GM12878 (cell line): ENCODE measurements around the gene SPIRE2. TPM values are rescaled to one million over a fixed set of nuclear protein-coding genes. Genes with fewer than 3 reads are reported as not detected.
"Not testable (repeated sequence)": the region's sequence is repeated elsewhere in the genome, so short reads cannot be mapped to it uniquely, and the experiment has no call there.

Source experiments
- ATAC-seq: fragments of 200-7000 bp; cut with Tn5 transposase; 3 replicates; pipeline ENCODE4 v1.9.1; 2020; ENCODE audit warnings: mild to moderate bottlenecking, moderate library complexity
- BruUV-seq: library from RNA; stranded (reverse); fragments of 400-500 nt; replicated peaks from 2 replicates; lab custom pipeline; 2021; lab: Mats Ljungman, UMichigan
- CTCF ChIA-PET: fragments of 300-600 bp; sonication (Branson Sonifier 250); formaldehyde crosslinking; extraction: SDS; loops from one replicate; lab custom pipeline; 2021; ENCODE audit warnings: inconsistent platforms; lab: Yijun Ruan, JAX
- POLR2A ChIA-PET: fragments of 350-600 bp; formaldehyde crosslinking; extraction: SDS; loops from one replicate; lab custom pipeline; 2021; ENCODE audit warnings: inconsistent platforms; lab: Charles Lee
- RAD21 ChIA-PET: fragments of 300-600 bp; sonication (Branson Sonifier 250); formaldehyde crosslinking; loops from one replicate; lab custom pipeline; 2023; ENCODE audit warnings: antibody characterized with exemption; ENCODE audit not compliant: unreplicated experiment; lab: Charles Lee
- SMC1A ChIA-PET: fragments of 300-600 bp; sonication (Branson Sonifier 250); formaldehyde crosslinking; loops from one replicate; lab custom pipeline; 2023; ENCODE audit not compliant: unreplicated experiment, uncharacterized antibody; lab: Charles Lee
- DNase-seq: peaks from one replicate; pipeline ENCODE4 v3.0.0-alpha.2; 2011; ENCODE audit warnings: low read depth, low spot score
- FAIRE-seq: peaks from 3 replicates; lab custom pipeline; 2011; peaks lifted over from hg19 to GRCh38; lab: Jason Lieb, UNC
- H2AFZ ChIP-seq: 2 replicates; pipeline ENCODE4 v1.6.0; 2011; ENCODE audit warnings: low read depth, low read length, control low read depth; ENCODE audit not compliant: control insufficient read depth
- H3K27ac ChIP-seq: 2 replicates; pipeline ENCODE4 v1.5.1; 2011; ENCODE audit warnings: control low read depth; ENCODE audit not compliant: control insufficient read depth, insufficient read depth
- H3K27me3 ChIP-seq, 2 experiments: replicated peaks in 1 of 2; 2 replicates each; pipeline versions ENCODE4 v1.6.0 to v1.6.1; 2011; ENCODE audit warnings: low read length in 1 of 2; ENCODE audit not compliant: control insufficient read depth in 2 of 2, insufficient read depth in 2 of 2
- H3K36me3 ChIP-seq, 2 experiments: 2 replicates each; pipeline ENCODE4 v1.5.1; 2011; ENCODE audit warnings: low read length in 1 of 2; ENCODE audit not compliant: control insufficient read depth in 2 of 2, insufficient read depth in 2 of 2
- H3K4me1 ChIP-seq: 2 replicates; pipeline ENCODE4 v1.6.1; 2011; ENCODE audit warnings: mild to moderate bottlenecking, low read length, moderate library complexity, mixed read lengths; ENCODE audit not compliant: control insufficient read depth, insufficient read depth
- H3K4me2 ChIP-seq: 2 replicates; pipeline ENCODE4 v1.6.0; 2011; ENCODE audit warnings: control low read depth; ENCODE audit not compliant: control insufficient read depth, insufficient read depth
- H3K4me3 ChIP-seq: fragments of 200-600 bp; sonication (generic); 2 replicates; pipeline ENCODE4 v1.5.1; 2016
- H3K79me2 ChIP-seq: 2 replicates; pipeline ENCODE4 v1.6.0; 2011; ENCODE audit warnings: low read length; ENCODE audit not compliant: control insufficient read depth, insufficient read depth
- H3K9ac ChIP-seq: 2 replicates; pipeline ENCODE4 v1.8.0; 2011; ENCODE audit warnings: low read length, control low read depth, mixed read lengths; ENCODE audit not compliant: control insufficient read depth, insufficient read depth
- H3K9me3 ChIP-seq: replicated peaks from 3 replicates; pipeline ENCODE4 v1.5.1; 2011; ENCODE audit warnings: mild to moderate bottlenecking, low read length; ENCODE audit not compliant: control insufficient read depth, insufficient read depth
- H4K20me1 ChIP-seq: 2 replicates; pipeline ENCODE4 v1.6.0; 2011; ENCODE audit not compliant: control insufficient read depth, insufficient read depth
- BACH1 ChIP-seq: fragments of 450-650 bp; IDR thresholded peaks from 2 replicates; pipeline ENCODE4 v1.6.1; 2017; ENCODE audit warnings: mild to moderate bottlenecking, borderline replicate concordance
- CTCF ChIP-seq, 3 experiments: IDR thresholded peaks in 2 of 3; conservative IDR thresholded peaks in 1 of 3; 2 replicates each; pipeline ENCODE4 v1.5.1; 2011; ENCODE audit warnings: low read depth in 3 of 3, low read length in 3 of 3, mild to moderate bottlenecking in 3 of 3, control low read depth in 2 of 3, moderate library complexity in 2 of 3, inconsistent platforms in 1 of 3, mixed read lengths in 1 of 3; ENCODE audit not compliant: control insufficient read depth in 2 of 3, insufficient read depth in 1 of 3; ENCODE audit errors: extremely low read depth in 1 of 3
- RAD21 ChIP-seq: IDR thresholded peaks from 2 replicates; pipeline ENCODE4 v1.6.1; 2011; ENCODE audit warnings: mild to moderate bottlenecking, low read depth, low read length, moderate library complexity; ENCODE audit not compliant: insufficient read depth
- SMC3 ChIP-seq: IDR thresholded peaks from 2 replicates; pipeline ENCODE4 v1.6.1; 2011; ENCODE audit warnings: low read length, improper control_type of control experiment, borderline replicate concordance
- WGBS: methylation state at CpG from one replicate; pipeline ENCODE4 v1.1.6; 2016; ENCODE audit warnings: low lambda C conversion rate; ENCODE audit not compliant: insufficient replicate concordance, insufficient coverage; ENCODE audit errors: missing lambda C conversion rate; 5-methylcytosine and 5-hydroxymethylcytosine counted together
- in situ Hi-C: fragments of 300-500 bp; cut with MboI; formaldehyde crosslinking; loops from 9 replicates; pipeline ENCODE4 v1.14.3; 2018; ENCODE audit warnings: mixed read lengths
- intact Hi-C: fragments of 100-400 bp; cut with micrococcal nuclease; formaldehyde crosslinking; loops from one replicate; pipeline ENCODE4 v1.14.2; 2022; ENCODE audit not compliant: unreplicated experiment
- polyA plus RNA-seq, 11 experiments: library from polyadenylated mRNA; depleted of rRNA in 4 of 11; unstranded in 6 of 11; stranded (reverse) in 5 of 11; fragments of >200 nt; fragmentation: Nextera tagmentation in 4 of 11; fragmentation: Illumina TruSeq in 1 of 11; extraction: Ambion mirVana in 4 of 11; extraction: Trizol in 1 of 11; gene quantifications; 1 replicate in 1 of 11; 2 replicates in 10 of 11; pipeline versions ENCODE4 v1.2.1 to v1.2.3, GENCODE V29; 2011 to 2016; ENCODE audit warnings: inconsistent platforms in 2 of 11, missing spikeins in 2 of 11, low read depth in 1 of 11
- total RNA-seq, 4 experiments: library from RNA; depleted of rRNA in 3 of 4; stranded (reverse); fragments of >200 nt in 3 of 4; fragmentation: Illumina TruSeq in 1 of 4; extraction: Trizol in 1 of 4; gene quantifications; 2 replicates each; pipeline versions ENCODE4 v1.2.1 to v1.2.3, GENCODE V29; 2013 to 2021
- TF ChIP-seq, protein P1 (sequence below): fragments of 450-650 bp; IDR thresholded peaks from 2 replicates; pipeline ENCODE4 v1.6.1; 2017; ENCODE audit warnings: mild to moderate bottlenecking

Gene SPIRE2
- total and polyA plus RNA-seq, 10 of the 15 experiments (the other 5 are each of a cell fraction or from before 2014, with no cell fraction given): 0.03 to 0.64 (median 0.27) TPM; not detected in 1

GRCh38 chr16:89793092-89793491 is 35.2 kb upstream of the SPIRE2 start:
- H3K9me3 ChIP-seq, H4K20me1 ChIP-seq, DNase-seq, ATAC-seq, H3K4me1 ChIP-seq, H3K9ac ChIP-seq, FAIRE-seq, H3K27me3 ChIP-seq, H3K4me3 ChIP-seq, H3K4me2 ChIP-seq, BruUV-seq, H3K79me2 ChIP-seq, H2AFZ ChIP-seq, H3K27ac ChIP-seq: not testable (repeated sequence)
- in situ Hi-C loops (loop anchor here (10.0 kb wide), 1 partner anchor 88 kb away; the partner anchor contains the start of gene SPATA2L), intact Hi-C loops (loop anchor here (1.0 kb wide), 2 partner anchors 68 to 87 kb away; no protein-coding TSS in a partner anchor)
- POLR2A ChIA-PET: interaction anchor here (0.6 to 1.3 kb wide), 3 partner anchors 52 to 93 kb away, joined by 3 read pairs; no protein-coding TSS in a partner anchor
- RAD21 ChIA-PET: interaction anchor here (0.6 to 3.0 kb wide), 6 partner anchors 25 to 181 kb away, joined by 3 to 33 read pairs (median 4); no protein-coding TSS in a partner anchor
- SMC1A ChIA-PET: interaction anchor here (1.1 to 7.4 kb wide), 6 partner anchors 17 to 93 kb away, joined by 3 to 39 read pairs (median 6); no protein-coding TSS in a partner anchor
- CTCF ChIA-PET: interaction anchor here (1.0 to 6.0 kb wide), 13 partner anchors 10 to 117 kb away, joined by 3 to 82 read pairs (median 5); no protein-coding TSS in a partner anchor
- 6% methylated on average over 11 of the region's 12 CpGs for WGBS
- peaks cover 23 to 26% of the 10 kb centered on the region in 2 experiments; a peak in 3 of 4 replicates for H3K36me3 ChIP-seq
- TF ChIP-seq RAD21: peak; percentile 51
- TF ChIP-seq, protein P1, sequence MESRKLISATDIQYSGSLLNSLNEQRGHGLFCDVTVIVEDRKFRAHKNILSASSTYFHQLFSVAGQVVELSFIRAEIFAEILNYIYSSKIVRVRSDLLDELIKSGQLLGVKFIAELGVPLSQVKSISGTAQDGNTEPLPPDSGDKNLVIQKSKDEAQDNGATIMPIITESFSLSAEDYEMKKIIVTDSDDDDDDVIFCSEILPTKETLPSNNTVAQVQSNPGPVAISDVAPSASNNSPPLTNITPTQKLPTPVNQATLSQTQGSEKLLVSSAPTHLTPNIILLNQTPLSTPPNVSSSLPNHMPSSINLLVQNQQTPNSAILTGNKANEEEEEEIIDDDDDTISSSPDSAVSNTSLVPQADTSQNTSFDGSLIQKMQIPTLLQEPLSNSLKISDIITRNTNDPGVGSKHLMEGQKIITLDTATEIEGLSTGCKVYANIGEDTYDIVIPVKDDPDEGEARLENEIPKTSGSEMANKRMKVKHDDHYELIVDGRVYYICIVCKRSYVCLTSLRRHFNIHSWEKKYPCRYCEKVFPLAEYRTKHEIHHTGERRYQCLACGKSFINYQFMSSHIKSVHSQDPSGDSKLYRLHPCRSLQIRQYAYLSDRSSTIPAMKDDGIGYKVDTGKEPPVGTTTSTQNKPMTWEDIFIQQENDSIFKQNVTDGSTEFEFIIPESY: peak; percentile 89; the same call in 1 of the 2 replicates
- 0 out of 2 replicates have a peak, but pooled peaks have one; percentile 13 for TF ChIP-seq BACH1
- TF ChIP-seq CTCF (IDR thresholded peaks at IDR 0.05 in 2 of 3, conservative IDR thresholded peaks at IDR 0.05 in 1 of 3; ENCODE audit: control insufficient read depth in 2 of 3, extremely low read depth in 1 of 3, insufficient read depth in 1 of 3, low read depth in 3 of 3, low read length in 3 of 3): peak; percentile 45 to 64 (median 46)
- peak; percentile 49; the same call in 1 of the 2 replicates for TF ChIP-seq SMC3
